ENCODE results near the gene SLC6A18. TPM values are rescaled to one million over a fixed set of nuclear protein-coding genes. Genes with fewer than 3 reads are reported as not detected.

Gene SLC6A18
- total and polyA plus RNA-seq, 2 of the 4 experiments (the other 2 are of a cell fraction): not detected

- Histone ChIP-seq H3K23ac (ENCODE audit: low read depth, low read length) (no peak overlapping the region), H3K9me1 (ENCODE audit: insufficient read depth, low read length) (no peaks in the 10 kb centered on the region), H4K8ac (ENCODE audit: low read depth in 2 of 2, low read length in 2 of 2) (no peak overlapping the region), H3K4me2 (ENCODE audit: low read depth, low read length) (no peak overlapping the region), H3K9ac (ENCODE audit: low read depth, low read length) (no peak overlapping the region), H3K27me3 (ENCODE audit: control insufficient read depth, insufficient read depth, low read length) (no peaks in the 10 kb centered on the region), H3K14ac (replicated peaks; ENCODE audit: low read depth, low read length) (no peak overlapping the region), H4K20me1 (ENCODE audit: insufficient read depth, low read length) (no peaks in the 10 kb centered on the region), H3K18ac (ENCODE audit: low read depth, low read length) (no peak overlapping the region), H2AFZ (replicated peaks; ENCODE audit: low read length, poor library complexity) (no peak overlapping the region), H2AK9ac (replicated peaks; ENCODE audit: low read depth, low read length, poor library complexity) (no peak overlapping the region), H3K27ac (ENCODE audit: insufficient read depth, low read length) (no peak overlapping the region), H3K4ac (ENCODE audit: low read depth, low read length) (no peak overlapping the region), H3K79me1 (ENCODE audit: low read depth in 1 of 2, low read length in 2 of 2) (no peaks in the 10 kb centered on the region), H3K9me3 (ENCODE audit: control insufficient read depth, insufficient read depth, low read length) (peaks cover 33% of the 10 kb centered on the region), H3K56ac (ENCODE audit: extremely low read depth, insufficient read depth, low read length) (no peak overlapping the region), H3K4me3 (ENCODE audit: insufficient read depth, low read depth, low read length) (no peak overlapping the region), H2BK20ac (ENCODE audit: low read depth, low read length) (no peak overlapping the region), H3K36me3 (ENCODE audit: control insufficient read depth, insufficient read depth, low read length) (no peaks in the 10 kb centered on the region), H2BK15ac (ENCODE audit: low read depth, low read length) (no peak overlapping the region), H2BK120ac (ENCODE audit: low read depth, low read length) (no peak overlapping the region), H3K4me1 (ENCODE audit: control insufficient read depth, insufficient read depth, low read length) (no peaks in the 10 kb centered on the region), H2BK5ac (ENCODE audit: low read depth, low read length, poor library complexity, severe bottlenecking) (no peak overlapping the region), H4K5ac (ENCODE audit: low read depth, low read length) (no peak overlapping the region), H2AK5ac (ENCODE audit: low read depth, low read length) (no peak overlapping the region), H4K91ac (ENCODE audit: insufficient read depth, low read depth, low read length) (no peak overlapping the region)
- no peak for DNase-seq
- 40% methylated on average over 1 of the region's 13 CpGs; no CpG with 5 or more reads in 1 of the 2 experiments for WGBS, 2 experiments (ENCODE audit: extremely low coverage in 2 of 2, insufficient read length in 1 of 2)
- in situ Hi-C loops (cut with MboI; ENCODE audit: low sequenced_read_pairs): no loop called here
- ATAC-seq (ENCODE audit: low read depth): no peak
- TF ChIP-seq CTCF (conservative IDR thresholded peaks at IDR 0.05; ENCODE audit: low read depth, low read length): no peak
- no peak for TF ChIP-seq MAFK (IDR thresholded peaks at IDR 0.05; ENCODE audit: low read depth, low read length)
- TF ChIP-seq SMC3 (IDR thresholded peaks at IDR 0.05; ENCODE audit: low read depth, low read length): no peak
- TF ChIP-seq USF2 (IDR thresholded peaks at IDR 0.05; ENCODE audit: low read depth, low read length): no peak
- TF ChIP-seq RAD21 (IDR thresholded peaks at IDR 0.05; ENCODE audit: low read length): no peak
- no peak for TF ChIP-seq CHD1 (IDR thresholded peaks at IDR 0.05; ENCODE audit: low read depth, low read length)
- no peak for TF ChIP-seq ELK1 (IDR thresholded peaks at IDR 0.05; ENCODE audit: borderline replicate concordance, low read depth, low read length)
- no peak for TF ChIP-seq CEBPB (IDR thresholded peaks at IDR 0.05; ENCODE audit: low read depth, low read length)
- no peak for TF ChIP-seq POLR2A (IDR thresholded peaks at IDR 0.05; ENCODE audit: low read depth, low read length)
- TF ChIP-seq RFX5 (IDR thresholded peaks at IDR 0.05; ENCODE audit: low read depth, low read length): no peak
- no peak for TF ChIP-seq MXI1 (IDR thresholded peaks at IDR 0.05; ENCODE audit: borderline replicate concordance, low read depth, low read length)
- no peak for TF ChIP-seq MAZ (IDR thresholded peaks at IDR 0.05; ENCODE audit: borderline replicate concordance, low read depth, low read length)
- no peak for TF ChIP-seq BHLHE40 (IDR thresholded peaks at IDR 0.05; ENCODE audit: low read depth, low read length)
- no peak for TF ChIP-seq FOS (IDR thresholded peaks at IDR 0.05; ENCODE audit: low read depth, low read length)
- dilution Hi-C loops (cut with HindIII; ENCODE audit: low sequenced_read_pairs, unreplicated experiment): no loop called here
- intact Hi-C loops (cut with micrococcal nuclease): no loop called here
- BruUV-seq (replicated peaks): no TSS peak
- ChIA-PET CTCF (no interaction called here), POLR2A (ENCODE audit: unreplicated experiment) (no interaction called here)
Measured at GRCh38 chr5:1257841-1258240, 32.7 kb downstream of the SLC6A18 start.
